GM21515 (cell line): Measurements from ENCODE around the gene TYW1B.
A peak's percentile ranks its signal among the peaks of the same experiment; 100 is the strongest.
"Not testable (repeated sequence)": the region's sequence is repeated elsewhere in the genome, so short reads cannot be mapped to it uniquely, and the experiment has no call there.

ENCODE experiments used
- ATAC-seq: cut with Tn5 transposase; IDR thresholded peaks from one replicate; pipeline ENCODE4 v1.9.1; 2021; ENCODE audit not compliant: unreplicated experiment

The TYW1B gene

DNA sequence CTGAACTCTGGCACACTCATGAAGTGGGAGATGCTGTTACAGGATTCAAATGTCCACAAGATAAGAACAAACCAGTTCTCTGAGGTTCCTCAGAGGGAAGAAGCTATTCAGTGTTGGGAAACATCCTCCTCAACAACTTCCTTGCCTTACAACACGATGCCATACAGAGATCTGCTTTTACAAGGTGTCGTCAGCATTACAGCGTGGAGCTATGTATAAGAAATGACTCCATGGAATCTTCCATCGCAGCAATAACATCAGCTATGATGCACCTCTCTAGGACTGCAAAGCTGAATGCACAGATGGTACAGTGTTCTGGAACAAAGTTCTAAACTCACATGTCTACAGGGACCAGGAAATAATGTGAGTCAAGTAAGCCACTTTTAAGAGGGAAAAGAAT is 122.3 kb downstream of the TYW1B start:
- not testable (repeated sequence) for ATAC-seq

DNA sequence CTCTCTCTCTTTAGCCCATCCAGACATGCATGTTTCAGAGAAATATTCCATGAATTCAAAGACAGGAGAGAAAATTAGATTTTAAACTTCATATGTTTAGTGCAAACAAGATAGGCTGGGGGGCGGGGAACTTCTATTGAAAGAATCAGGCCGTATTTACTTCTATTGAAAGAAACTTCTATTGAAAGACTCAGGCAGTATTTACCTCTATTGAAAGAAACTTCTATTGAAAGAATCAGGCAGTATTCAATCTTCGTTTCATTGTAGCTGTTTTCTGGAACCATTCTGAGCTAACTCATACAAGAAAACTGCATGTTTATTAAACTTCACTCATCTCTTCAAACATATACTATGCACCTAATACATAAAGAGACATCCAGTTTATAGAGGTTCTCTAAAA is 123.1 kb downstream of the TYW1B start:
- ATAC-seq = no peak

DNA sequence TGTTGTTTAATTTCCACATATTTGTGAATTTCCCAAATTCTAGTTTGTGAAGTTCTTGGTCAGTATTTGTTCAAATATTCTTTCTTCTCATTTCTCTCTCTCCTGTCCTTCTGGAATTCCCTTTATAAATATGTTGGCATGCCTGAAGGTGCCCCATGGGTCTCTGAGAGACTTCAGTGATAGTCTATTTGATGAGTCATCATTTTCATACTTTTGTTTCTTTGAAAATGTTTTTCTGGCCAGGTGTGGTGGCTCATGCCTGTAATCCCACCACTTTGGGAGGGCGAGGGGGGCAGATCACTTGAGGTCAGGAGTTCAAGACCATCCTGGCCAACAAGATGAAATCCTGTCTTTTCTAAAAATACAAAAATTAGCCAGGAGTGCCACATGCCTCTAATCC is 127.5 kb downstream of the TYW1B start:
- not testable (repeated sequence) for ATAC-seq

DNA sequence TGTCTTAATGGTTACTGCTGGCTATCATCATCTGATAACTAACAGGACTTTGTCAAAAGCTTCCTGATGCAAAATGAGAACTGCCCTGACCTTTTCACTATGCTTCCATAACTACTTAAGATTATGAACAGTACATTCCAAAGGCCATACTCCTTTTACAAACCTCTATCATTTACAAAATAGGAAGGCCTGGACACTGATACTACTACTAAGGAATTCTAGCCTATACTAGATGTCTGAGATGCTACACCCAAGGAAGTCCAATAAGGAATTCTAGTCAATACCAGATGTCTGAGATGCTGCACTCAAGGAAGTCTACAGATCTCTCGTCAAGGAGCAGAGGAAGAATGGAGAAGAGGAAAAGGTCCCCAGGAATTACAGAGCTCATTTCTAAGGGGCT is 130.9 kb downstream of the TYW1B start:
- not testable (repeated sequence) for ATAC-seq

DNA sequence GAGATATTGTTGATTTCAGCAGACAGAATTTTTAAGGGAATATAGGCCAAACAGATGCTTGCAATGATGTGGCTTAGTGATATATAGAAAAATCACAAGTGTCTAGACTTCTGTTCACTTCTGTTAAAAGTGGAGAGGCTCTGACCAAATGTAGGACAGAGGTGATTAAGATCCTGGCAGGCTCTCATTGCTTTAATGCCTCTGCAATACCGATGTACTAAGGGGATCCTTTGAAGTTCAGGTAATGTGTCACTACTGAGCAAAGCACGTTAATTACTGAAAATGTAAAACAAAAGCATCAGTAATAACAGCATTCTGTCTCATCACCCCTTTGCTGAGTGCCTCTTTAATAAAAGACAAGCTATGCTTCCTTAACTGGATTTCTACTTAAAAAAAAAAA is 131.4 kb downstream of the TYW1B start:
- not testable (repeated sequence) for ATAC-seq

DNA sequence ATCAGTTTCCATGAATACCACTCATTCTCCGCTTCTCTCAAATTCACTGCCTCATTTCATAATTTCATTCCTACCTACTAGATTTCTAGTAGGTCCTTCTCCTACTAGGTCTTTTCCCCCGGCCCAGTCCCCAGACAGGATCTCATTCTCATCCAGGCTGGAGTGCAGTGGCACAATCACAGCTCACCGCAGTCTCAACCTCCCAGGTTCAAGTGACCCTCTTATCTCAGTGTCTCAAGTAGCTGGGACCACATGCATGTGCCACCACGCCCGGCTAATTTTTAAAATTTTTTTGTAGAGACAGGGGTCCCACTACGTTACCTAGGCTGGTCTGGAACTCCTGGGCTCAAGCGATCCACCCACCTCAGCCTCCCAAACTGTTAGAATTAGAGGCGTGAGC is 132.5 kb downstream of the TYW1B start:
- not testable (repeated sequence) for ATAC-seq

DNA sequence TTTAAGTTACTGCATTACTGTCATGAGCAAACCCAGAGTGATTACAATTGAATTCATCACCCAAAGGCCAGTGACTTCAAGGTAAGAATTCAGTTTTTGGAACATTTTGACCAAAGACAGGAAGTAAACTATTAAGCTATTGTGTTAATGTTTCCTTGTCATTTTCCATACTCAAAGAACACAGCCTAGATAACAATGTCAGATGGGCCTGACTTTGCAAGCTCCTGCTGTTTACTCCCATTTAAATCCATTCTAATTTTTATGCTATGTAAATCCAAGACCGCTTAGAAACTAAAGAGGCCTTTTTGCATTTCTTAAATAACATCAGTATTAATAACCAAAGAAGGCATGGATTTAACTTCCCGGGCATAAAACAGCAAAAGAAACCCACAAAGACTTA is 136.6 kb downstream of the TYW1B start:
- ATAC-seq = not testable (repeated sequence)

DNA sequence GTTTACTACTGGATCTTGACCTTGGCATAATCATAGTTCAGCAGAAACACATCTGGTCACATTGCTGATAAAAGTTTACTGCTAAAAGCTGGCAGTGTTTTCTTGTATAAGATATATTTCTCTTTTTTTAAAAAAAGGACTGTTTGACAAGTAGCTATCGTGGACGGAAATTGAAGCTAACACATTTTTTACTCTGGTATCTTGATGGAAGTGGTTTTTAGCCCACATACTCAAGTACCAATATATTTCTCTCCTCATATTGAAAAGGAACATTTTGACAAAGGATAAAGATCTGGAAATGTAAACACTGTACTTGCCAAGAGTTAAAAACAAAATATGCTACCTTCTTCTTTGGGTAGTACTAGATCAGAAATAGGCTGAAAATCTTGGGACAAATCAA is 137.8 kb downstream of the TYW1B start:
- ATAC-seq = not testable (repeated sequence)

DNA sequence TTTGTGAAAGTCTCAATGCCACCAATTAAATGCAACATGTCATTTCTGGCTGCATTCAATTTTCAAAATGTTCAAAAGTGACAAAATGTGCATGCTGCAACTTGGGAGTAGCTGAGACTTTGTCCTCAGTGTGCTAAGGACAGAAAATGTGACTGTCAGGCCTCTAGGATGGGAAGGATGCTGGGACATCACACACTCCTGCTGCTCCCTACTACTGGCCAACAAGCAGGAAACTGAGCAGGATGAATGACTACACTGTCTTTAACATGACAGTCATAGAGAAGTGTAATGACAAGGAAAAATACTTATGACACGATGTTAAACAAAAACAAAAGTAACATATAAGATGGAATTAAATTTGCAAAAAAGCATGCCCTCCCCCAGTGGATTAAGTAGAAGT is 138.7 kb downstream of the TYW1B start:
- not testable (repeated sequence) for ATAC-seq

DNA sequence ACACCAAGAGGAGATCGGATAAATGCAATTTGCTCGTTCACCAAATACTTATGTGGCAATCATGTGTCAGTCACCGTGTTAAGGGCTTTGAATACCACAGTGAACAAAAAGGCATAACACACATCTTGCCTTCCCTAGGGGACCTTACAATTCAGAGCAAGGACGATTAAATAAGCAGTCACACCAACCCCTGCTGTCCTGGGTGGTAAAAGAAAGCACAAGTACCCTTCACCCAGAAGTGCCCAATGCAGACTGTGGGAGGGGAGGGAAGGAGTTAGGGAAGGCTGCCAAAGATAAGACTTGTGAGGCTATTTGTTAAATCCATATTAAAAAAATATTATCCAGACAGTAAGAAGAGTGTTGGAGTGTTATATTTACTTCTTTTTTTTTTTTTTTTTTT is 146.8 kb downstream of the TYW1B start:
- ATAC-seq = not testable (repeated sequence)

DNA sequence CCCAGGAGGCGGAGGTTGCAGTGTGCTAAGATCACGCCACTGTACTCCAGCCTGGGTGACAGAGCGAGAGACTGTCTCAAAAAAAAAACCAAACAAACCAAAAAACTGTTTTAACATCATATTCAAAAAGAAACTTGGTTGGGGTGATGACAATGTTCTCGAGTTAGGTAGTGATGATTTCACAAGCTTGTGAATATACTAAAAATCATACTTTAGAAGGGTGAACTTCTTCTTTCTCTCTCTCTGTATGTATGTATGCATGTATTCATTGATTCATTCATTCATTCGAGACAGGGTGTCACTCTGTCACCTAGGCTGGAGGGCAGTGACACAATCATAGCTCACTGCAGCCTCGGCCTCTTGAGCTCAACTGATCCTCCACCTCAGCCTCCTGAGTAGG is 151.1 kb downstream of the TYW1B start:
- ATAC-seq = not testable (repeated sequence)

DNA sequence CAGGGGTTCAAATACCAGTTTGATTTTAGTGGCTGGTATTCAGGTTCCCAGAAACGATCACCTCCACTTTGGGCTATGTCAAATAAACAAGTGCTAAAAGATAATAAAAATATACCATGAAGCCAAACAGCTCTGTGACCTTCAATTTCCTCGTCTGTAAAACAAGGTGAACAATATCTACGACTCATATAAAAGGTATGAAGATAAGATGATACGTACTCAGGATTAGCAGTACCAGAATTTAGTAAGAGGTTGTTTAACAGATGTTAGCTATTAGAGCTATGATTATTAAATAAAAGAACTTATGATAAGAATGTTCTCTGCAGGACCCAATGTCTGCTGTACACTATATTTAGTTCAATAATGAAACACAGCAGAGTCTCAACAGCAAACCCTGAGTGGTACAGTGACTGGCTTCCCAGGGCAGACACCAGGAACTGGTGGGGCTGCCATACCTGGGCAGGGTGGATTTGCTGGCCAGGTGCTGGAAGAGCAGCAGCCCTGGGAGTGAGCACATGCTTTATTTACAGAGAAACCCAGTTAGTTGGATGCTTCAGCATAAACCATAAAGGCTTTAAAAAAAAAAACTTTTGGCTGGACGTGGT is 151.8 kb downstream of the TYW1B start:
- ATAC-seq = not testable (repeated sequence)

DNA sequence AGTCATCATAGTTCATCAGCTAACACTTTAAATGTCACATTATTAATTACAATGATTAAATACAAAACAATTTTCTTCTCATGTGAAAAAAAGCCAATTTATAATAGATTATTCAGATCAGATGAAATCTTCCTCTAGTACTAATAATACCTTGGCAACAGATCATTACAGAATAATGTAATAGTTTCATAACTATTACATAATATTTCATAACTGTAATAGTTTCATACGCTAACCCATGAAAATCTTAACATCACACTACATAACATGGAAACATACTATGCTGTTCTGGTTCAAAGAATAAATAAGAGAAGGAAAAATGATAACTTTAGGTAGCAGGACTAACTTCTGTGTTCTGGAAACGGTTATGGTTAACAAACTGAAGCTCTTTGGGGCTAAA is 152.3 kb downstream of the TYW1B start:
- ATAC-seq = not testable (repeated sequence)

DNA sequence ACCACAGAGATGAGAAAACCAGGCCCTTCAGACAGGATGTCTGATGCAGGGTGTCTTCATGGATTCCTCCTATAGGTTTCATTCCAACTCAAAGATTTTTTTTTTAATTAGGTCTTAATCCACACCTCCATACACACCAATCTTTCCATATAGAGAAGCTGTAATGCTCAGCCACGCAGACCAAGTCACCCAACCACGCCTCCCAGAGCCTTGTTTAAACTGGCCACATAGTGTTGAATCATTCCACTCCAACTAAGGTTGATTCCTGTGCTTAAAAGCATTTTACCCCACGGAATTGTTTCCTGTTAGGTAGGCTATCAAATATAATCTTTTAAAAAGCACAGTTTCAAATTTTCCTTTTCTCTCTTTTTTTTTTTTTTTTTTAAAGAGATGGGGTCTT is 153.6 kb downstream of the TYW1B start:
- no peak for ATAC-seq

DNA sequence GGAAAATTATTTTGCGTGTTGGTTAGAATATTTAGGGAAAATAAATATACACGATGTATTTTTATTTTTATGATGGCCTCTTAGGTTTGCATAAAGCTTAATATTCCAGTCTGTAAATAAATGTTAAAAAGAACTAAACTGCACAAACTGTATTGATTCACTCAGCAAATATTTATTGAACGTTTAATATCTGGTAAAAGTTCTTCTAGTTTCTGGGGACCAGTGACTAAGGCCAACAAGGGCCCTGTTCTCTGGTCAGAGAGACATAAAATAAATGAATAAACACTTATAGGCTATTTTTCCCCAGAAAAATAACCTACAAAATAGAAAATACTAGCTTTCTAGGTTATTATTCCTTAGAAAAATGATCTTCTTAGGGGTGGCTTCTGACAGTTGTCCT is 157.2 kb downstream of the TYW1B start:
- not testable (repeated sequence) for ATAC-seq

DNA sequence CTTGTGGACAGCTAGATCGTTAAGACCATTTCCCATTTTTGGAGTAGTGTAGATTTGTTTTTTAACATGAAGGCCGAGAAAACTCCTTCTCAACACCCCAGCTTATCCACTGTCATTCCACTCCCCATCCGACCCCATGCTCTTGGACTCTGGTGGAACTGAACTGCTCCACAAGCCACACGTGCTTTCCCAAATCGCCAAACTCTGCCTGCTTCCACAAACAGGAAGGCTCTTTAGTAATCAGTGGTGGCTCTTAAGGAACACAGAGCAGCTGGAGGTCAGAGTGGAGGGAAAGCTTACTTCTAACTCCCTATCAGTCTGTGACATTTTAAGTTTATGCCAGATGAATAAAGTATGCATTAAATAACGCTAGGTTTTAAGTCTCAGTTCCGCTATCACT is 159.6 kb downstream of the TYW1B start:
- ATAC-seq = not testable (repeated sequence)

DNA sequence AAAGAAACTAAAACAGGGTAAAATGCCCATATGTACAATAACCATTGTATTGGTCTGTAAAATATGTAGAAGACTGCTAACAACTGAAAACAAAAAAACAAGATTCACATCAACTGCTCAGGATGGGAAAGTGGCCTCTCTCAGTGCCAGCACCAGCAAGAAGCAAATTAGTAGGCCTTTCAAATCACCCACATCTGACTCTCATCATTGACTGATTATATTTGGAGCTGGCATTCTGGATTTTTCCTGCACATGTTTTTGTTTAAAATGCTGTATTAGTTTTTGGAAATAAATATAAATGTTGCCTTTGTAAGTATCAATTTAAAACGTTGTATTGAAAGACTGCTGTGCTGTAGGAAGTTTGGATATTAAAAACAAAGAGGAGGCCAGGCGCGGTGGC is 161.0 kb downstream of the TYW1B start:
- not testable (repeated sequence) for ATAC-seq

DNA sequence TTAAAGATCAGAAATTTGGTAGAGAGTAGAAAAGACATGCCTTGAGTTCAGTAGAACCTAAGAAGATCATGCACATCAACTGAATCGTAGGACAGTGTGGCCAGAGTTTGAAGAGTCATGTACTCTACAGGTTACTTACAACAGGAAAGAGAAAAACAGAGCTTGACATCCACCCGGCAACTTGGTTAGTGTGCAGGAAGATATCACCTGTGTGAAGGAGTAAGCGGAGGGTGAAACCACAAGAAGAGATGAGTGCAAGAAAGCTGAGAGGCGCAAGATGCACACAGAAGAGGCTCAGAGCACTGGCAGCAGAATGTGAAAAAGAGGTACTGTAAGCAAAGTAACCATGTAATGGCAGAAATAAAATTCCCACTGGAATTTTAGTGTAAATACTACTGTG is 179.4 kb downstream of the TYW1B start:
- ATAC-seq = not testable (repeated sequence)

DNA sequence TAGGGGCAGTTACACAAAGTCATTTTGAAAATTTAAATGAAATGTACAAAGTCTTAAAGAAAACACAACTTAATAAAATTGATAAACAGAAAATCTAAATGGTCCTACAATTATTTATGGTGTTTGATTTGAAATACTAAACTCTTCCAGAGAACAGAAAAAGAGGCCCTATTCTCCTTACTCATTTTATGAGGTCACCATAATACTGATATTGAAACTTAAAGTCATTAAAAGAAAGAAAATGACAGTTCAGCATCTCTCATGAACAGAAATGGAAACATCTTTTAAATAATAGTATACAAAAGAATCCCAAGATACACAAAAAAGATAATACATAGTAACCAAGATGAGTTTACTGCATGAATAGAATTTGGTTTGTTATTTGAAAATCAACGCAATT is 184.3 kb downstream of the TYW1B start:
- ATAC-seq = not testable (repeated sequence)

DNA sequence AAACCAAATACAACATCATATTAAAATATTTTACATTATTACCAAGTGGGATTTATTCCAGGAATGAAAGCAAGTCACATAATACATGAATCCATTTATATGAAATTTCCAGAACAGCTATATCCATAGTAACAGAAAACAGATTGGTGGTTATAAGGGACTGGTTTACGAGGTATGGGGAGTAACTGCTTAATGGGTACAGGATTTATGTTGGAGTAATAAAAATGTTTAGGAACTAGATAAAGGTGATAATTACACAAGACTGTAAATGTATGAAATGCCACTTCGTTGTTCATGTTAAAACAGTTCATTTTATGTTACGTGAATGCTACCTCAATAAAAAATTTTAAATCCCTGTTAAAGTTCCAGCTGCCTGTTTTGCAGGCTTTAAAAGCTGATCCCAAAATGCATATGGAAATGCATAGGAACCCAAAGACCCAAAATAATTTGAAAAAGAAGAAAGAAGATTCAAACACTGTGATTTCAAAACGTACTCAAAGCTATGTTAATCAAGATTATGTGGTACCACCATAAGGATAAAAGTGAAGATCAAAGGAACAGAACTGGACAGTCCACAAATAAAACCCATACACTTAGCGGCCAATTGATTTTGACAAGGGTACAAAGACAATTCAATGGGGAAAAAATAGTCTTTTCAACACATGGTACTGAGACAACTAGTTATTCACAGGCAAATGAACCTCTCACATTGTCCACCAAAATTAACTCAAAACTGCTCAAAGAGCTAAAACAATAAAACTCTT is 186.3 kb downstream of the TYW1B start:
- ATAC-seq = not testable (repeated sequence)

DNA sequence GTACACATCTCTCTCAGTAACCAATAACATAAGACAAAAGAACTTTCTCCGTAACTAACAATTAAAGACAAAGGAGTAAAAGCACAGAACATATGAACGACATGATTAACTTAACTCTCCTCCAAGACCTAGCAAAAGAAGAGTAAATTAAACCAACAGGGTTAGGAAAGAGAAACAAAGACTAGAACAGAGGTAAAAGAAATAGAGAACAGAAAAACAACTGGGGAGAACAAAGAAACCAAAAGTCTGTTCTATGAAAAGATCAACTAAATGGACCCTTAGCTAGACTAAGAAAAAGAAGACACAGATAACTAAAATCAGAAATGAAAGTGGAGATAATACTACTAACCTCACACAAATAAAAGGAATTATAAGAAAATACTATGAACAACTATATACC is 187.3 kb downstream of the TYW1B start:
- ATAC-seq = peak; percentile 72

DNA sequence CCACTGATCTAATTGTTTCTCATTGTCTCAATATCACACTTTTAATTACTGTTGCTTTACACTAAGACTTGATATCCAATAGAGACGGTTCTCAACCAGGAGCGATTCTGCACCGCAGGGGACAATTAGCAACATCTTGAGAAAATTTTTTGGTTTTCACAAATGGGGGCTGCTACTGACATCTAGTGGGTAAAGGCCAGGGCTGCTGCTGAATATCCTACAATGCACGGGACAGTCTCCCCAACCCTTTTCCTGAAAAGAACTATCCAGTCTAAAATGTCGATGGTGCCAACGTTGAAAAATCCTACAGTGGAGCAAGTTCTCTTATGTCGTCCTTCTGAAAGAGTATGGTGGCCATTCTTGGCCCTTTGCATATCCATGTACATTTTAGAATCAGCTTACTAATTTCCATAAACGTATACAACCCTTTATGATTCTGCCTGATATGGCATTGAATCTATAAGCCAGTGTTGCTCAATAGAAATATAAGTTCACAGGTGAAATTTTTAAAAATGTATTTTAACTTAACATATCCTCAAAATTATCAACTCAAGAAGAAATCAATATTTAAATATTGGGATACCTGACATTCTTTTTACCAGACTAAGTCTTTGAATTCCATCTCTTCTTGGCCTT is 192.6 kb downstream of the TYW1B start:
- not testable (repeated sequence) for ATAC-seq
